Measurements from ENCODE around the gene CD163L1. TPM values are rescaled to one million over a fixed set of nuclear protein-coding genes. Genes with fewer than 3 reads are reported as not detected.

The CD163L1 gene
- total RNA-seq, 4 donors from 2014 or later, result 3.8 to 194 (median 16.4) TPM

DNA sequence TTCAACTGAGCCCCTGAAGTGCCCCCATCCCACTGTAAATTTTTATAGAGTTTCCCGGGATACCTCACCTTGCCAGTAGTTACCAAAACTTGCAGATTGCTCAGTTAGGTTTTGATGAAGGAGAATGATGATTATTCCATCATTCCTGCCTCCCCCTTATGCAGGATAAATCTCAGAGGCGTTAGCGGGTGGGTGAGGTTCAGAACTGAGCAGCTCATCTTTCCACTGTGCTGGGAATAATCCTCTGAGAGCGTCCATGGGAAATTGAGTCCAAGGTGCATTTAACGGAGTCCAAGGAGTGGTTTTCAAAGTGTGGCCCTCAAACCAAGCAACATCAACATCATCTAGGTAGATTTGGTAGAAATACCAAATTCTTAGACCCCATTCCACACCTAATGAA, 121.4 kb downstream of the CD163L1 start:
- H3K36me3 ChIP-seq, result no peaks in the 10 kb centered on the region
- H3K27me3 ChIP-seq, result no peaks in the 10 kb centered on the region
- no peaks in the 10 kb centered on the region for H3K4me1 ChIP-seq
- no peaks in the 10 kb centered on the region for H3K9me3 ChIP-seq
- H3K27ac ChIP-seq, result no peak overlapping the region
- DNase-seq, result no peak
- H3K4me3 ChIP-seq, result no peak overlapping the region
- no peak for TF ChIP-seq POLR2A (IDR thresholded peaks at IDR 0.05)
- TF ChIP-seq, protein P1, sequence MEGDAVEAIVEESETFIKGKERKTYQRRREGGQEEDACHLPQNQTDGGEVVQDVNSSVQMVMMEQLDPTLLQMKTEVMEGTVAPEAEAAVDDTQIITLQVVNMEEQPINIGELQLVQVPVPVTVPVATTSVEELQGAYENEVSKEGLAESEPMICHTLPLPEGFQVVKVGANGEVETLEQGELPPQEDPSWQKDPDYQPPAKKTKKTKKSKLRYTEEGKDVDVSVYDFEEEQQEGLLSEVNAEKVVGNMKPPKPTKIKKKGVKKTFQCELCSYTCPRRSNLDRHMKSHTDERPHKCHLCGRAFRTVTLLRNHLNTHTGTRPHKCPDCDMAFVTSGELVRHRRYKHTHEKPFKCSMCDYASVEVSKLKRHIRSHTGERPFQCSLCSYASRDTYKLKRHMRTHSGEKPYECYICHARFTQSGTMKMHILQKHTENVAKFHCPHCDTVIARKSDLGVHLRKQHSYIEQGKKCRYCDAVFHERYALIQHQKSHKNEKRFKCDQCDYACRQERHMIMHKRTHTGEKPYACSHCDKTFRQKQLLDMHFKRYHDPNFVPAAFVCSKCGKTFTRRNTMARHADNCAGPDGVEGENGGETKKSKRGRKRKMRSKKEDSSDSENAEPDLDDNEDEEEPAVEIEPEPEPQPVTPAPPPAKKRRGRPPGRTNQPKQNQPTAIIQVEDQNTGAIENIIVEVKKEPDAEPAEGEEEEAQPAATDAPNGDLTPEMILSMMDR (IDR thresholded peaks at IDR 0.05), result no peak

- no peaks in the 10 kb centered on the region for H3K4me1 ChIP-seq
- H3K9me3 ChIP-seq, result no peaks in the 10 kb centered on the region
- no peak for DNase-seq
- H3K36me3 ChIP-seq, result no peaks in the 10 kb centered on the region
- TF ChIP-seq, protein P1 (IDR thresholded peaks at IDR 0.05), result no peak
- TF ChIP-seq POLR2A (IDR thresholded peaks at IDR 0.05), result no peak
- H3K27ac ChIP-seq, result no peak overlapping the region
- H3K27me3 ChIP-seq, result no peaks in the 10 kb centered on the region
- H3K4me3 ChIP-seq, result no peak overlapping the region
These were observed 122.3 kb downstream of the CD163L1 start for GRCh38 chr12:7321624-7322023.

- no peak overlapping the region for H3K4me3 ChIP-seq
- H3K4me1 ChIP-seq, result no peaks in the 10 kb centered on the region
- DNase-seq, result no peak
- H3K36me3 ChIP-seq, result no peaks in the 10 kb centered on the region
- no peak for TF ChIP-seq POLR2A (IDR thresholded peaks at IDR 0.05)
- TF ChIP-seq, protein P1 (IDR thresholded peaks at IDR 0.05), result no peak
- H3K9me3 ChIP-seq, result no peaks in the 10 kb centered on the region
- no peak overlapping the region for H3K27ac ChIP-seq
- H3K27me3 ChIP-seq, result no peaks in the 10 kb centered on the region
These were observed 124.0 kb downstream of the CD163L1 start for GRCh38 chr12:7319930-7320329.

GRCh38 chr12:7310070-7310469, 133.9 kb downstream of the CD163L1 start:
- TF ChIP-seq, protein P1 (IDR thresholded peaks at IDR 0.05), result no peak
- no peak for TF ChIP-seq POLR2A (IDR thresholded peaks at IDR 0.05)
- H3K4me1 ChIP-seq, result no peaks in the 10 kb centered on the region
- no peak for DNase-seq

More at GRCh38 chr12:7310070-7310469, 133.9 kb downstream of the CD163L1 start:
- H3K9me3 ChIP-seq, result no peaks in the 10 kb centered on the region
- no peaks in the 10 kb centered on the region for H3K27me3 ChIP-seq
- no peak overlapping the region for H3K27ac ChIP-seq
- no peak overlapping the region for H3K4me3 ChIP-seq
- no peaks in the 10 kb centered on the region for H3K36me3 ChIP-seq

Other genes starting within 250 kb of the CD163L1 start
- gene ACSM4, start 140.1 kb downstream of the CD163L1 start, total RNA-seq, result not detected
- 10 to 100 TPM; 14.4 to 72.5 (median 46.7) TPM for gene CD163, start 59.6 kb upstream of the CD163L1 start, total RNA-seq
- 100 to 1,000 TPM in 1 of 4 donors, 10 to 100 TPM in 2, not detected in 1; 52.6 to 103 (median 89.3) TPM for gene APOBEC1, start 221.8 kb upstream of the CD163L1 start, total RNA-seq

Data from Peyer's patch (tissue), 4 donors.